NB4 (cell line): ENCODE data around the gene UIMC1.
A peak's percentile ranks its signal among the peaks of the same experiment; 100 is the strongest.
"Not testable (repeated sequence)": the region's sequence is repeated elsewhere in the genome, so short reads cannot be mapped to it uniquely, and the experiment has no call there.

Experiments used
- DNase-seq: peaks from one replicate; pipeline ENCODE4 v3.0.0; 2010; ENCODE audit warnings: low read depth
- H3K4me3 ChIP-seq: one replicate; pipeline ENCODE4 v1.5.1; 2011; ENCODE audit warnings: mild to moderate bottlenecking, low read depth, low read length, moderate library complexity
- CTCF ChIP-seq: IDR thresholded peaks from one replicate; pipeline ENCODE4 v1.5.1; 2012; ENCODE audit warnings: low read depth, low read length
- MAX ChIP-seq: IDR thresholded peaks from 2 replicates; pipeline ENCODE4 v1.6.1; 2011; ENCODE audit warnings: low read depth, low read length
- MYC ChIP-seq: IDR thresholded peaks from 2 replicates; pipeline ENCODE4 v1.6.1; 2011; ENCODE audit warnings: low read depth, low read length
- POLR2A ChIP-seq: IDR thresholded peaks from 2 replicates; pipeline ENCODE4 v1.6.1; 2011; ENCODE audit warnings: mild to moderate bottlenecking; ENCODE audit not compliant: insufficient read length; ENCODE audit errors: extremely low read depth

Gene UIMC1

GRCh38 chr5:177008716-177009115 lies 2.1 kb upstream of the UIMC1 start:
- TF ChIP-seq CTCF: no peak
- TF ChIP-seq POLR2A: no peak
- no peak for TF ChIP-seq MYC
- no peak for TF ChIP-seq MAX
- no peak overlapping the region for H3K4me3 ChIP-seq
- DNase-seq: no peak

- H3K4me3 ChIP-seq: peak overlapping the region; percentile 73
- DNase-seq: peak; percentile 78
- TF ChIP-seq MYC (peak; percentile 23; the same call in 1 of the 2 replicates), POLR2A (no peak), MAX (0 out of 2 replicates have a peak, but pooled peaks have one; percentile 6), CTCF (peak; percentile 41)
These were observed 837 bp downstream of the UIMC1 start for GRCh38 chr5:177005619-177006264.

- no peak for TF ChIP-seq CTCF
- TF ChIP-seq MYC: no peak
- no peak for TF ChIP-seq MAX
- no peak for TF ChIP-seq POLR2A
- DNase-seq: no peak
- peak overlapping the region; percentile 73 for H3K4me3 ChIP-seq
These were observed 1.6 kb downstream of the UIMC1 start for GRCh38 chr5:177004961-177005360.

- no peak for DNase-seq
These were observed 2.9 kb downstream of the UIMC1 start for GRCh38 chr5:177003649-177004048.

GRCh38 chr5:176999526-176999925 lies 7.1 kb downstream of the UIMC1 start:
- not testable (repeated sequence) for DNase-seq, H3K4me3 ChIP-seq

More at GRCh38 chr5:177003649-177004048, 2.9 kb downstream of the UIMC1 start:
- TF ChIP-seq MYC (no peak), CTCF (no peak), MAX (no peak)
- no peak overlapping the region for H3K4me3 ChIP-seq

- DNase-seq: no peak
- TF ChIP-seq MAX (no peak), MYC (no peak), POLR2A (no peak), CTCF (no peak)
These were observed 7.8 kb downstream of the UIMC1 start for GRCh38 chr5:176998828-176999227.

More at GRCh38 chr5:176998828-176999227, 7.8 kb downstream of the UIMC1 start:
- no peak overlapping the region for H3K4me3 ChIP-seq
